Stomach smooth muscle (tissue), 2 donors: ENCODE results near the gene VPS41.

Source experiments
- H3K27ac ChIP-seq: one replicate; pipeline ENCODE4 v1.7.0; 2013; ENCODE audit warnings: mild to moderate bottlenecking, low read length, inconsistent platforms
- H3K27me3 ChIP-seq, 2 donors: one replicate each; pipeline ENCODE4 v1.7.0; 2013; ENCODE audit warnings: low read length in 2 of 2; ENCODE audit not compliant: insufficient read depth in 2 of 2, control insufficient read depth in 1 of 2
- H3K36me3 ChIP-seq, 2 donors: one replicate each; pipeline ENCODE4 v1.7.0; 2013; ENCODE audit warnings: low read length in 2 of 2; ENCODE audit not compliant: control insufficient read depth in 2 of 2, insufficient read depth in 2 of 2
- H3K4me1 ChIP-seq: one replicate; pipeline ENCODE4 v1.7.0; 2013; ENCODE audit warnings: low read length; ENCODE audit not compliant: control insufficient read depth, insufficient read depth
- H3K4me3 ChIP-seq, 2 donors: one replicate each; pipeline ENCODE4 v1.7.0; 2013; ENCODE audit warnings: low read length in 2 of 2
- H3K9ac ChIP-seq, 2 donors: one replicate each; pipeline ENCODE4 v1.7.0; 2013; ENCODE audit warnings: low read length in 2 of 2, mild to moderate bottlenecking in 1 of 2
- H3K9me3 ChIP-seq, 2 donors: one replicate each; pipeline ENCODE4 v1.7.0; 2013; ENCODE audit warnings: low read length in 2 of 2; ENCODE audit not compliant: control insufficient read depth in 2 of 2
- donor health status: healthy.
- donor health status: Pancreatic carcinoma.

VPS41 gene

GRCh38 chr7:38881015-38881414 is 28.0 kb downstream of the VPS41 start:
- Histone ChIP-seq H3K9me3 (no peaks in the 10 kb centered on the region), H3K27ac (no peak overlapping the region), H3K9ac (no peak overlapping the region), H3K4me1 (no peaks in the 10 kb centered on the region), H3K27me3 (no peaks in the 10 kb centered on the region), H3K36me3 (no peaks in the 10 kb centered on the region), H3K4me3 (no peak overlapping the region)

DNA sequence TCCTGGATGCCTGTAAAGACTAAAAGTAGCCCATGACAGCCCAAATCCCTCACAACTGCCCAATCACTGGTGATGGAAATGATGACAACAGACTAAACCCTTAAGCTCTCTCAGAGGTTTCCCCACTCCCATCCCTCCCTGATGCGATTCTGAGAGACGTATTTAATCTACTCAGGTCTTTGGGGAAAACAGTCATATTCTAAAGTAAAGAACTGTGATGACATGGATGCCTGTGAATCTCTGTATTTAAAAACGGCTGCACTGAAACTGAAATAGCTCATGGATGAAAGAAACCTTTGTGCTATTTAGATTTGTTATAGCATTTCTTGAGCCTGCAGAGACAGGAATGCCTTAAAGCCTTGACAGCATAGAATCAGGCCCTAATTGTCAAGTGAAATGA is 28.5 kb downstream of the VPS41 start:
- Histone ChIP-seq H3K36me3 (no peaks in the 10 kb centered on the region), H3K4me3 (no peak overlapping the region), H3K4me1 (no peaks in the 10 kb centered on the region), H3K9ac (no peak overlapping the region), H3K27me3 (no peaks in the 10 kb centered on the region), H3K27ac (no peak overlapping the region), H3K9me3 (no peaks in the 10 kb centered on the region)

DNA sequence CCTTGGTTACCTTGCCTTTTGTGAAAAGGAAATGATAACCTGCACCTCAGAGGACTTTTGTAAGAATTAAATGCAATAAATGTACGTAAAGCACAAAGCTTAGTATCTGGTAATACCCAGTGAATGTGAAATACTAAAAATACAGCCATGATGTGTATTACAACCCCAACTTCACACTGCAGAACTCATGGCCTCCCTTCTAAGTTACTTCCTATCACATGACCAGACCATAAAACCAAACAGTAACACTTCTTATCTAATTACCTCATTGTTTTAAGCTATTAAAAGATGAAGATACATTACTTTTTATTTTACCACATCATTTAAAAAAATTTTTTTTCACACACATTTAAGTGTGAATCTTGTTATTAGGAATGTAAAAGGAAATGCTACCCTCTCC is 29.0 kb downstream of the VPS41 start:
- Histone ChIP-seq H3K27me3 (no peaks in the 10 kb centered on the region), H3K9me3 (no peaks in the 10 kb centered on the region), H3K36me3 (no peaks in the 10 kb centered on the region), H3K4me3 (no peak overlapping the region), H3K27ac (no peak overlapping the region), H3K4me1 (no peaks in the 10 kb centered on the region), H3K9ac (no peak overlapping the region)

DNA sequence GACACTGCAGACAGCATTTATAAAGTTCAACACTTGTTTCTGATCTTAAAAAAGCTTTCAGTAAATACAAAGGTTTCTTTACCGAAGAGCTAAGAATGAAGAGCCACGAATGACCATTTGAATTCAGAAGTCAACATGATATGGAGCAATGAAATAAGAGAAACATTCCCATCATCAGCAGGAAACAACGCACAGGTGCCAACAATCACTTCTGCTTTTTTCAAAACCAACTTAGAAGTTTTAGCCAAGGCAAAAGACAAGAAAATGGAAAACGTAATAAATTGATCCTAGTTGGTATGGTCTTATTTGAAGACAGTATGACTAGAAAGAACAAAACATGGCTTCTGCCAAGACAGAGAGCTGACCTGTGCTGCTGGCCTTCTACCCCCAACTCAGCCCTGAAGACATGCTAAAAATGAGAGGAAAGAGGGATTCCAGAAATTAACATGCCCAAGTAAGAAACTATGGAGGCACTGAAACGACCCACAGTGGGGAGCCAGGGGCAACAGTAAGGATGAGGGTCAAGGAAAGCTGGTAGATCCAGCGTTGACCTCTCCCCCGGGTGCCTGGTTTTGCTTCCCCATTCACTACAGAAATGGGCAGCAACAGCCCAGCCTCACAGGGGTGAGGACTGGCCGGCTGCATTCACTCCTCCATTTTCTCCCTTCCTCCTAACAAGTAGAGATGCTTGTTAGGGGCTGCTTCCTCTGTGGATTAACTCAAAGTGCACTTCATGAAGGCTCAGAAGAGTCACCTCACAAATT is 30.1 kb downstream of the VPS41 start:
- H3K9ac ChIP-seq, result no peak overlapping the region
- H3K9me3 ChIP-seq, result no peaks in the 10 kb centered on the region
- H3K36me3 ChIP-seq, result no peaks in the 10 kb centered on the region
- no peak overlapping the region for H3K27ac ChIP-seq
- H3K27me3 ChIP-seq, result no peaks in the 10 kb centered on the region
- no peak overlapping the region for H3K4me3 ChIP-seq
- H3K4me1 ChIP-seq, result no peaks in the 10 kb centered on the region

DNA sequence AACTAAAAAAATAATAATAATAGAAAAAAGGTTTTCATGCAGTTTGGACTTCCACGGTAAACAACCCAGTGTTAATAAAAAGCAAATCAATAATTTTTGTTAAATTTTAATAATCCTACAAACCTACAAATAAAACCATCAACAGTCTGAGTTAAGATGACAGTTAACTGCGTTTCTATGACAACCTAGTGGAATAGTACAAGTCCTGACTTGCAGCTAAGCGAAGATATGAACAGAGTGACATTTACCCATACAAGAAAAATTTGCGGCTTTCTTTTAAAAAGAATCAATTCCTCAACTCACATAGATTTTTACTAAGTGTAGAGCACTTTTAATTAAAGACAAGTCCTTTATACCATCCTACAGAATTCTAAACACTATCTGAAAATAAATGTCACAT is 35.6 kb downstream of the VPS41 start:
- Histone ChIP-seq H3K27me3 (no peaks in the 10 kb centered on the region), H3K27ac (no peak overlapping the region), H3K4me3 (no peak overlapping the region), H3K36me3 (no peaks in the 10 kb centered on the region), H3K9me3 (no peaks in the 10 kb centered on the region), H3K9ac (no peak overlapping the region), H3K4me1 (no peaks in the 10 kb centered on the region)

DNA sequence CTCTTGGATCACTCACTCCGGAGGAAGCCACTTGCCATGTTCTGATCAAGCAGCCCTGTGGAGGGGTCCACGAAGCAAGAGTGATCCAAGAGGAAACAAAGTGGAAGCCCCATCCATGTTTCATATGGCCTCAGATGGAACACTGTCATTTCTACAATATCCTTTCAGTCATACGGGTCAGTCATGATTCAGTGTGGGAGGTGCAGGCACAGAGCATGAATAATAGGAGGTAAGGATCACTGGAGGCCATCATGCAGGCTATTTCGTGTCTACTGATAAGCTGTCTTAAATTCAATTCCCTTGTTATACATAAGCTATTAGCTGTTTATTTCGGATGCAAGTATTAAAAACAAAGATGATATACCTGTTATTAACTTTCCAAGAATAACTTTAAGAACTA is 36.8 kb downstream of the VPS41 start:
- H3K27ac ChIP-seq, result no peak overlapping the region
- no peaks in the 10 kb centered on the region for H3K27me3 ChIP-seq
- H3K9me3 ChIP-seq, result no peaks in the 10 kb centered on the region
- no peak overlapping the region for H3K9ac ChIP-seq
- no peak overlapping the region for H3K4me3 ChIP-seq
- H3K36me3 ChIP-seq, result peaks cover 3 to 10% of the 10 kb centered on the region in 2 donors
- H3K4me1 ChIP-seq, result no peaks in the 10 kb centered on the region

- Histone ChIP-seq H3K9ac (no peak overlapping the region), H3K9me3 (no peaks in the 10 kb centered on the region), H3K27ac (no peak overlapping the region), H3K27me3 (no peaks in the 10 kb centered on the region), H3K36me3 (peaks cover 3 to 12% of the 10 kb centered on the region in 2 donors), H3K4me3 (no peak overlapping the region), H3K4me1 (no peaks in the 10 kb centered on the region)
These were observed 38.8 kb downstream of the VPS41 start for GRCh38 chr7:38870147-38870546.

GRCh38 chr7:38863601-38864291 is 45.2 kb downstream of the VPS41 start:
- Histone ChIP-seq H3K4me1 (no peaks in the 10 kb centered on the region), H3K27me3 (no peaks in the 10 kb centered on the region), H3K4me3 (no peak overlapping the region), H3K9ac (no peak overlapping the region), H3K36me3 (peaks cover 3 to 14% of the 10 kb centered on the region in 2 donors), H3K27ac (no peak overlapping the region), H3K9me3 (no peaks in the 10 kb centered on the region)

- H3K27ac ChIP-seq, result no peak overlapping the region
- no peaks in the 10 kb centered on the region for H3K4me1 ChIP-seq
- H3K9me3 ChIP-seq, result no peaks in the 10 kb centered on the region
These were observed 46.3 kb downstream of the VPS41 start for GRCh38 chr7:38862666-38863065.

GRCh38 chr7:38858259-38858884 is 50.6 kb downstream of the VPS41 start:
- Histone ChIP-seq H3K27me3 (no peaks in the 10 kb centered on the region), H3K9me3 (no peaks in the 10 kb centered on the region), H3K9ac (no peak overlapping the region), H3K27ac (no peak overlapping the region), H3K4me1 (no peaks in the 10 kb centered on the region), H3K36me3 (peaks cover 0 to 3% of the 10 kb centered on the region in 2 donors), H3K4me3 (no peak overlapping the region)

More at GRCh38 chr7:38862666-38863065, 46.3 kb downstream of the VPS41 start:
- Histone ChIP-seq H3K36me3 (peaks cover 0 to 8% of the 10 kb centered on the region in 2 donors), H3K27me3 (no peaks in the 10 kb centered on the region), H3K4me3 (no peak overlapping the region), H3K9ac (no peak overlapping the region)

DNA sequence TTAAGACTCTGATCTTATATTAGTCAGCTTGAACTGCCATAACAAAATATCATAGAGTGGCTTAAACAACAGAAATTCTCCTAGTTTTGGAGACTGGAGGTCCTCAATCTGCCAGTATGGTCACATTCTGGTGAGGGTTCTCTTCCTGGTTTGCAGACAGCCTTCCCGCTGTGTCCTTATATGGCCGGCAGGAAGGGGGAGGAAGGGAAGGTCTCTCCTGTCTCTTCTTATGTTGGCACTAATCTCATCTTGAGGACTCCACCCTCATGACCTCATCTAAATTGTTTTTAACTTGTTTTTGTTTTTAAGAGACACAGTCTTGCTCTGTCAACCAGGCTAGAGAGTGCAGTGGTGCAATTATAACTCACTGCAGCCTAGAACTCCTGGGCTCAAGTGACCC is 53.1 kb downstream of the VPS41 start:
- Histone ChIP-seq H3K27ac (no peak overlapping the region), H3K9ac (no peak overlapping the region)

More for the DNA sequence above, 53.1 kb downstream of the VPS41 start:
- Histone ChIP-seq H3K4me1 (no peaks in the 10 kb centered on the region), H3K27me3 (no peaks in the 10 kb centered on the region), H3K36me3 (peaks cover 0 to 3% of the 10 kb centered on the region in 2 donors), H3K4me3 (no peak overlapping the region), H3K9me3 (no peaks in the 10 kb centered on the region)
